Transverse colon (tissue), 4 donors: ENCODE measurements around the gene PDZD7.

Experiments
- CTCF ChIP-seq, 5 experiments: fragments of 200-600 bp in 3 of 5; fragments of 450-650 bp in 2 of 5; sonication (generic) in 3 of 5; IDR thresholded peaks; 1 replicate in 2 of 5; 2 replicates in 3 of 5; pipeline ENCODE4 v1.5.1; 2016 to 2017; ENCODE audit warnings: antibody characterized with exemption in 5 of 5, inconsistent platforms in 3 of 5, mild to moderate bottlenecking in 2 of 5, moderate library complexity in 1 of 5
- EP300 ChIP-seq: sonication (generic); formaldehyde crosslinking; IDR thresholded peaks from one replicate; pipeline ENCODE4 v1.6.1; 2017; ENCODE audit warnings: antibody characterized with exemption, low read depth
- POLR2A ChIP-seq: fragments of 450-650 bp; IDR thresholded peaks from one replicate; pipeline ENCODE4 v1.6.1; 2016; ENCODE audit warnings: antibody characterized with exemption, mild to moderate bottlenecking, moderate library complexity
- POLR2AphosphoS5 ChIP-seq, 3 donors: sonication (generic); formaldehyde crosslinking; IDR thresholded peaks; one replicate each; pipeline ENCODE4 v1.6.1; 2016; ENCODE audit warnings: antibody characterized with exemption in 3 of 3

- TF ChIP-seq CTCF (IDR thresholded peaks at IDR 0.05) = no peak
- no peak for TF ChIP-seq POLR2AphosphoS5 (IDR thresholded peaks at IDR 0.05)
- no peak for TF ChIP-seq EP300
- TF ChIP-seq POLR2A = no peak
Observed at GRCh38 chr10:101044117-101044516, 13.2 kb upstream of the PDZD7 start.
